Kidney (tissue), 14 donors: Measurements from ENCODE around the gene MPPED1. TPM values are rescaled to one million over a fixed set of nuclear protein-coding genes. Genes with fewer than 3 reads are reported as not detected.

ENCODE experiments used
- DNase-seq, 5 donors: peaks; one replicate each; pipeline ENCODE4 v3.0.0-alpha.2; 2013 to 2020
- FAIRE-seq: peaks from 2 replicates; lab custom pipeline; 2012; peaks lifted over from hg19 to GRCh38; lab: Jason Lieb, UNC
- H3K27ac ChIP-seq, 2 donors: one replicate each; pipeline ENCODE4 v1.7.0; 2013; ENCODE audit warnings: low read depth in 2 of 2, low read length in 2 of 2, inconsistent platforms in 1 of 2
- H3K27me3 ChIP-seq: one replicate; pipeline ENCODE4 v1.7.1; 2013; ENCODE audit warnings: low read length, inconsistent platforms; ENCODE audit not compliant: control insufficient read depth, insufficient read depth
- H3K36me3 ChIP-seq, 3 donors: one replicate each; pipeline versions ENCODE4 v1.7.0 to v1.7.1; 2013; ENCODE audit warnings: low read length in 3 of 3, control low read depth in 1 of 3, inconsistent platforms in 1 of 3; ENCODE audit not compliant: insufficient read depth in 3 of 3, control insufficient read depth in 2 of 3
- H3K4me1 ChIP-seq, 3 donors: one replicate each; pipeline versions ENCODE4 v1.7.0 to v1.7.1; 2013; ENCODE audit warnings: low read length in 3 of 3, inconsistent platforms in 1 of 3, low read depth in 1 of 3; ENCODE audit not compliant: control insufficient read depth in 2 of 3, insufficient read depth in 2 of 3
- H3K4me3 ChIP-seq, 3 donors: one replicate each; pipeline versions ENCODE4 v1.7.0 to v1.8.1; 2013; ENCODE audit warnings: low read length in 3 of 3, control low read depth in 1 of 3, inconsistent platforms in 1 of 3
- H3K9ac ChIP-seq, 3 donors: one replicate each; pipeline versions ENCODE4 v1.7.0 to v1.7.1; 2013; ENCODE audit warnings: low read length in 3 of 3, control low read depth in 1 of 3, inconsistent platforms in 1 of 3
- H3K9me3 ChIP-seq, 3 donors: one replicate each; pipeline versions ENCODE4 v1.7.0 to v1.7.1; 2013; ENCODE audit warnings: low read length in 3 of 3, control low read depth in 1 of 3, inconsistent platforms in 1 of 3; ENCODE audit not compliant: control insufficient read depth in 2 of 3, insufficient read depth in 1 of 3
- intact Hi-C: fragments of 100-400 bp; cut with DNase I; formaldehyde crosslinking; loops from one replicate; pipeline ENCODE4 v1.11.1; 2022
- polyA plus RNA-seq: library from polyadenylated mRNA; stranded (reverse); fragments of 350-450 nt; fragmentation: Illumina TruSeq; extraction: RNeasy Lipid Tissue Mini Kit (QIAGEN cat#74804); gene quantifications from one replicate; pipeline ENCODE4 v1.2.3, GENCODE V29; 2014; ENCODE audit warnings: low read depth, low replicate concordance; ENCODE audit not compliant: insufficient read depth
- total RNA-seq: library from RNA; stranded (reverse); fragmentation: NEBNext Ultra II Directional; extraction: Animal tissue kit (Norgen Biotek cat#: 25700); gene quantifications from one replicate; pipeline ENCODE4 v1.2.1, GENCODE V29; 2021
- TF ChIP-seq, protein P1 (sequence below): IDR thresholded peaks from 3 replicates; pipeline ENCODE4 v1.5.1; 2012; ENCODE audit warnings: mild to moderate bottlenecking, moderate library complexity, borderline replicate concordance; ENCODE audit not compliant: insufficient read depth; ENCODE audit errors: extremely low read depth
- donor health status: control.
- donor health status: control.
- donor health status: control.
- donor health status: control.
- donor health status: control.
- donor health status: DM: yes; HTN: yes; CAD: no.
- donor health status: Normal renal cell carcinoma (clear cell type).

Gene MPPED1
- total and polyA plus RNA-seq, 2 donors from 2014 or later: not detected

- peaks cover 0 to 6% (median 0%) of the 10 kb centered on the region in 3 donors for H3K9me3 ChIP-seq
- no peak overlapping the region for H3K9ac ChIP-seq
- intact Hi-C loops: no loop called here
- DNase-seq (no peak), FAIRE-seq (no peak)
- no peaks in the 10 kb centered on the region for H3K36me3 ChIP-seq
- no peak overlapping the region for H3K27ac ChIP-seq
- H3K4me1 ChIP-seq: no peaks in the 10 kb centered on the region
- no peaks in the 10 kb centered on the region for H3K27me3 ChIP-seq
- no peak overlapping the region for H3K4me3 ChIP-seq
- TF ChIP-seq, protein P1, sequence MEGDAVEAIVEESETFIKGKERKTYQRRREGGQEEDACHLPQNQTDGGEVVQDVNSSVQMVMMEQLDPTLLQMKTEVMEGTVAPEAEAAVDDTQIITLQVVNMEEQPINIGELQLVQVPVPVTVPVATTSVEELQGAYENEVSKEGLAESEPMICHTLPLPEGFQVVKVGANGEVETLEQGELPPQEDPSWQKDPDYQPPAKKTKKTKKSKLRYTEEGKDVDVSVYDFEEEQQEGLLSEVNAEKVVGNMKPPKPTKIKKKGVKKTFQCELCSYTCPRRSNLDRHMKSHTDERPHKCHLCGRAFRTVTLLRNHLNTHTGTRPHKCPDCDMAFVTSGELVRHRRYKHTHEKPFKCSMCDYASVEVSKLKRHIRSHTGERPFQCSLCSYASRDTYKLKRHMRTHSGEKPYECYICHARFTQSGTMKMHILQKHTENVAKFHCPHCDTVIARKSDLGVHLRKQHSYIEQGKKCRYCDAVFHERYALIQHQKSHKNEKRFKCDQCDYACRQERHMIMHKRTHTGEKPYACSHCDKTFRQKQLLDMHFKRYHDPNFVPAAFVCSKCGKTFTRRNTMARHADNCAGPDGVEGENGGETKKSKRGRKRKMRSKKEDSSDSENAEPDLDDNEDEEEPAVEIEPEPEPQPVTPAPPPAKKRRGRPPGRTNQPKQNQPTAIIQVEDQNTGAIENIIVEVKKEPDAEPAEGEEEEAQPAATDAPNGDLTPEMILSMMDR: no peak
Measured at GRCh38 chr22:43553451-43554258, 141.8 kb downstream of the MPPED1 start.

- Histone ChIP-seq H3K27me3 (no peaks in the 10 kb centered on the region), H3K9me3 (peaks cover 0 to 6% (median 0%) of the 10 kb centered on the region in 3 donors), H3K27ac (no peak overlapping the region), H3K4me1 (no peaks in the 10 kb centered on the region), H3K36me3 (no peaks in the 10 kb centered on the region), H3K4me3 (no peak overlapping the region), H3K9ac (no peak overlapping the region)
- TF ChIP-seq, protein P1: no peak
- DNase-seq (no peak), FAIRE-seq (no peak)
- intact Hi-C loops: no loop called here
Measured at GRCh38 chr22:43554259-43554636, 142.4 kb downstream of the MPPED1 start.

GRCh38 chr22:43554694-43555365, 143.0 kb downstream of the MPPED1 start:
- H3K9ac ChIP-seq: no peak overlapping the region
- H3K27me3 ChIP-seq: no peaks in the 10 kb centered on the region
- intact Hi-C loops: no loop called here
- no peaks in the 10 kb centered on the region for H3K4me1 ChIP-seq
- DNase-seq (no peak), FAIRE-seq (no peak)
- TF ChIP-seq, protein P1: no peak
- H3K36me3 ChIP-seq: no peaks in the 10 kb centered on the region
- no peak overlapping the region for H3K4me3 ChIP-seq
- no peak overlapping the region for H3K27ac ChIP-seq
- peaks cover 0 to 6% (median 0%) of the 10 kb centered on the region in 3 donors for H3K9me3 ChIP-seq
